Forelimb muscle (tissue), 1 donor: Measurements from ENCODE around the gene CCDC51. TPM values are rescaled to one million over a fixed set of nuclear protein-coding genes. Genes with fewer than 3 reads are reported as not detected.
"Not testable (repeated sequence)": the region's sequence is repeated elsewhere in the genome, so short reads cannot be mapped to it uniquely, and the experiment has no call there.

Experiments used
- DNase-seq: peaks from one replicate; pipeline ENCODE4 v3.0.0-alpha.2; 2013; ENCODE audit warnings: low read depth
- polyA plus RNA-seq: library from polyadenylated mRNA; unstranded; fragments of 120-200 nt; gene quantifications from one replicate; pipeline ENCODE4 v1.2.1, GENCODE V29; 2013; ENCODE audit not compliant: insufficient read length

The CCDC51 gene
- polyA plus RNA-seq, 1 donor: 11.0 TPM

DNA sequence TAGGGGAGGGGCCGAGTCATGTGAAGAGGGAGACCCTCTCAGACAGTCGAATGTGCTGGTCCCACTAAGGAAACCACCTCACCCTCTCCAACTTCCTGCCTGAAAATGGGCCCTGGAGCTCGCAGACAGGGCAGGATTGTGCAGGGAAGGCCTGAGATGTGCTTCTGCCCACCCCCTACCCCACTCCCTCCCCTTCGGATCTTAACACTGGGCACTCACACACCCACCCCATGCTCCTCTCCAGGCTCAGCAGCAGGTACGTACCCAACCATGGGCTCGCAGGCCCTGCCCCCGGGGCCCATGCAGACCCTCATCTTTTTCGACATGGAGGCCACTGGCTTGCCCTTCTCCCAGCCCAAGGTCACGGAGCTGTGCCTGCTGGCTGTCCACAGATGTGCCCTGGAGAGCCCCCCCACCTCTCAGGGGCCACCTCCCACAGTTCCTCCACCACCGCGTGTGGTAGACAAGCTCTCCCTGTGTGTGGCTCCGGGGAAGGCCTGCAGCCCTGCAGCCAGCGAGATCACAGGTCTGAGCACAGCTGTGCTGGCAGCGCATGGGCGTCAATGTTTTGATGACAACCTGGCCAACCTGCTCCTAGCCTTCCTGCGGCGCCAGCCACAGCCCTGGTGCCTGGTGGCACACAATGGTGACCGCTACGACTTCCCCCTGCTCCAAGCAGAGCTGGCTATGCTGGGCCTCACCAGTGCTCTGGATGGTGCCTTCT, 26.6 kb upstream of the CCDC51 start:
- DNase-seq: no peak

DNA sequence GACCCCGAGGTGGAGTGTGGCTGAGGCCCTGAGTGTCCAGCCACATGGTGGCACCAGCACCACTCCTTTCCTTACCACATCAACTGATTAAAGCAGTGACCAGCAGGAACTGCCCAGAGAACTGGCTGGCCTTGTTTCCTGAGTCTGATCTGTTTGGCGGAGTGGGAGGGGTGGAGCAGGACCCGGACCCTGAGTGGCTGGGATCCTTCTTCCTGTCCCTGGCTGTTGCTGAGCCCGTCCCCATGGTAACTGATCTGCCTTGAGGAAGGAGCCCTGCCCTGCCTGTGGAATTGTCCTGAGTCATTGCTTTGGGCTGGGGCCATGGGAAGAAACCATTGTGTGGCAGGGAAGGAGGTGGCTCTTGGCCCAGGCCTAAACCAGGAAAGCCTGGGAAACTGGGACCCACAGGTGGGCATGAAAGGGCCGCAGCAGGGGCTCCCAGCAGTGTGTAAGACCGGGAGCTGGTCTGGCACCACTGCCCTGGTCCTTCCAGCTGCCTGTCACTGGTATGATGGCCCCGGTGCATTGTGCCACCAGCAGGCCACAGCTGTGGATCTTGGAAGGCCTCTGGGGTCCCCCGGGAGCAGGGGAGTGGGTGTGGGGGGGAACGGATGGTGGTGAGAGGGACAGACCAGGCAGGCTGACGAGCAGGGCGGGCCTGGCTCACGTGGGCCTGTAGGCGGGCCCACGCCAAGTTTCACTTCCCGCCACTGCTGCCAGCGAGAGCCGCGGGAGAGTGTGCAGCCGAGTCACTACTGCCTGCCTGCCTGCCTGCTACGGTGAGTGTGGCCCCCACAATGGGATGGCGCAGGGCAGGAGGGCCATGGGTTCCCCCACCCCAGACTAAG, 25.8 kb upstream of the CCDC51 start:
- peak; percentile 99 for DNase-seq

DNA sequence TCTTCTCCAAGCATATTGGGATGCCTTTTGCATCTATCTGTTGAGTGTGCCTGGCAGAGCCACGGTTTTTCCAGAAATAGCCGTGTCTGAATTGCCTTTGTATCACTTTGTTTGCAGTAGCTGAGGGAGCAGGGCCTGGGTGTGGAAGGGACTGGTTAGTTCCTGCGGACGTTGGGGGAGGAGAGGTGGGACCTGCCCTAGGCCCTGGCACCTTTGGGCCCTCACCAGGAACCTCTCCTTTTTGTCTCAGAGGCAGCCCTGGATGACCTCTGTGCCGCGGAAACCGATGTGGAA, 25.3 kb upstream of the CCDC51 start:
- no peak for DNase-seq

GRCh38 chr3:48464713-48465221, 24.8 kb upstream of the CCDC51 start:
- DNase-seq: no peak

DNA sequence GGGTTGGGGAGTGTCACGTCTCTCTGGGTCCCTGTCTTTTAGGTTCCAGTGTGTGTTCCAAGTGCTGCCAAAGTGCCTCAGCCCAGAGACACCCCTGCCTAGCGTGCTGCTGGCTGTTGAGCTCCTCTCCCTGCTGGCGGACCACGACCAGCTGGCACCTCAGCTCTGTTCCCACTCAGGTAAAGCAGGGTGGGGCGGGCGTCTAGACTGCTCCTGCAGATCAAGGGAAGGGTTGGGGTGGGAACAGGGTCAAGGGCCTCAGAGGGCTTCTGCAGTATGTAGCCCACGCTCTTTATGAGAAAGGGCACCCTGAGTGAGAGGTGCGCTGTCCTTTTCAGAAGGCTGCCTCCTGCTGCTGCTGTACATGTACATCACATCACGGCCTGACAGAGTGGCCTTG, 23.8 kb upstream of the CCDC51 start:
- DNase-seq: no peak

DNA sequence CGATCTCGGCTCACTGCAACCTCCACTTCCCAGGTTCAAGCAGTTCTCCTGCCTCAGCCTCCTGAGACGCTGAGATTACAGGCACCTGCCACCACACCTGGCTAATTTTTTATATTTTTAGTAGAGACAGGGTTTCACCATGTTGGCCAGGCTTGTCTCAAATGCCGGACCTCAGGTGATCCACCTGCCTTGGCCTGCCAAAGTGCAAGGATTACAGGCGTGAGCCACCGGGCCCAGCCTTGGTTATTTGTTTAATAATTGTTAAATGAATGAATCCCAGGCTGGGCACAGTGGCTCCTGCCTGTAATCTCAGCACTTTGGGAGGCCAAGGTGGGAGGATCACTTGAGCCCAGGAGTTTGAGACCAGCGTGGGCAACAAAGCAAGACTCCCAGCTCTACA, 21.8 kb upstream of the CCDC51 start:
- DNase-seq: not testable (repeated sequence)

GRCh38 chr3:48460517-48460902, 20.6 kb upstream of the CCDC51 start:
- no peak for DNase-seq

DNA sequence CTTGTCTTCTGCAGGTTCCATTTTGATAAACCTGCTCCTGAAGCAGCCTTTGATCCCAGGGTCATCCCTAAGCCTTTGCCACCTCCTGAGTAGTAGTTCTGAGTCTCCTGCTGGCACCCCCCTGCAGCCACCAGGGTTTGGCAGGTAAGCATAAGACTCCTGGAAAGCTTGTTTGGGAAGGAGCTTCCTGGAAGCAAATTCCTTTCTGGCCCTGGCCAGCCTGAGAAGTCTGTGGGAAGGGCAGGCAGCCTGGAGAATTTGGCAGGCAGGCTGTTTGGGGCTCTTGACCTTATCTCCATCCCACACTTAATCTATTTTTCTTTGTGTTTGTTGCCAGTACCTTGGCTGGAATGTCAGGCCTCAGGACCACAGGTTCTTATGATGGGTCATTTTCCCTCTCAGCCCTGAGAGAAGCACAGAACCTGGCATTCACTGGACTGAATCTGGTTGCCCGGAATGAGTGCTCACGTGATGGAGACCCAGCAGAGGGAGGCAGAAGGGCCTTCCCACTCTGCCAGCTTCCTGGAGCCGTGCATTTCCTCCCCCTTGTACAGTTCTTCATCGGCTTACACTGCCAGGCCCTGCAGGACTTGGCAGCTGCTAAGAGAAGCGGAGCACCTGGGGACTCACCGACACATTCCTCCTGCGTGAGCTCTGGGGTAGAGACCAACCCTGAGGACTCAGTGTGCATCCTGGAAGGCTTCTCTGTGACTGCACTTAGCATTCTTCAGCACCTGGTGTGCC, 20.0 kb upstream of the CCDC51 start:
- no peak for DNase-seq

DNA sequence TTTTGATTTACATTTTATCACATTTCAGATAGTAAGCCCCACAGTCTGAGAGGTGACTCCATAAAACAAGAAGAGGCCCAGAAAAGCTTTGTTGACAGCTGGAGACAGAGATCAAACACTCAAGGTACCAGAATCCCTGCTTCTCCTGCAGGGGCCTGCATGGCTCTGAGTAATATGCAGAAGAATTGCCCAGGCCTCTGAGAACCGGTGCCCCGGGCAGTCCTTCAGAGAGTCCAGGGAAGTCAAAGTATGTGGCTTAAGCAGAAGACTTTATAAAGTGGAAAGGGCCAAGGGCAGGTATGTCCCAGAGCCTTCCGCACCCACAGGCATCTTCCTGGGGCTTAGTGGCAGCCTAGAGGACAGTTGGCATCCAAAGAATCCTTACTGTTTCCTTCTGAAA, 19.4 kb upstream of the CCDC51 start:
- no peak for DNase-seq

GRCh38 chr3:48456456-48456855, 16.5 kb upstream of the CCDC51 start:
- DNase-seq: no peak

GRCh38 chr3:48451270-48451669, 11.4 kb upstream of the CCDC51 start:
- DNase-seq: no peak

DNA sequence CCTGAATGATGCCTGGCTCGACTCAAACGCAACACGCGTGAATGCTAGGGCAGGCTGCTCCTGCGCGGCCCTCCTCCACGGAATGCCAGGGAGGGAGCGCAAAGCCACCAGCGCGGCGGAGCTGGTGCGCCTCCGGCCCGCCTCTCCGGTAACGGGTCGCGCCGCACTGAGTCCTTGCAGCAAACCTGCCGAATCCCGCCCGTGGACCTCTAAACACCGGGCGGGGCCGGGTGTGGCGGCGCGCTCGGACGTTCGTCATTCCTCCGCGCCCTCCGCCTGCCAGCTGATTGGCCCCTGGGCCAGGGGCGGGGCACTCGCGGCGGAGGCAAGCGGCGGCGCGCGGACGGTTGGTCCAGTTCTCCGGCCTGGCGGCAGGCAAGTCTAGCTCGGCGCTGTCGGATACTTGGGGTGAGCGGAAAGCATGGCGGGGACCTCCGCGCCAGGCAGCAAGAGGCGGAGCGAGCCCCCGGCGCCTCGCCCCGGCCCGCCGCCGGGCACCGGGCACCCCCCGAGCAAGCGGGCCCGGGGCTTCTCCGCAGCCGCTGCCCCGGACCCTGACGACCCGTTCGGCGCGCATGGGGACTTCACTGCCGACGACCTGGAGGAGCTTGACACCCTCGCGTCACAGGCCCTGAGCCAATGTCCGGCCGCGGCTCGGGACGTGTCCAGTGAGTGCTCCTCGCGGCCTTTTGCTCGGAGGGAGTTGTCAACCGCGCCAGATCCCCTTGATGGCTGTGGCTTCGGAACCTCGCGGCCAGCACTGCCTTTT, 6.7 kb upstream of the CCDC51 start, which contains the start of gene ATRIP:
TSS of gene ATRIP (plus strand) at position 313 of the 769 bp plus-strand sequence. CDS start at position 422, 109 bp downstream.
- DNase-seq: no peak

DNA sequence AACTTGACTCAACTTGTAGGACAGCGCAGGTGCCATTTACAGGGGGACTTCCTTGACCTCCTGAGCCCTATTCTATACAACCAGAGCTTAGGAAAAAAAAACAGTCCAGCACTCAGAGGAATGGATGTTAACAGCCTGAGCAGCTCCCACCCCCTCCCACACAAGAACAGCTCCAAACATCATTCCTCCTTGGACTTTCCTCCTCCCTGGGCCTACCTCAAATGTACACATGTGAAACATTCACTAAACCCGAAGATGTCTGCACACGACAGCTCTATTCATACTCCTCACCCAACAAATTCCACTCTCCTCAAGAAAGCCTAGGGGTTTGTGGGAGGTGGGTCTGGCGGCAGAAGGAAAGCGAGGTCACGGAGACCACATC, 6.1 kb upstream of the CCDC51 start:
- no peak for DNase-seq

DNA sequence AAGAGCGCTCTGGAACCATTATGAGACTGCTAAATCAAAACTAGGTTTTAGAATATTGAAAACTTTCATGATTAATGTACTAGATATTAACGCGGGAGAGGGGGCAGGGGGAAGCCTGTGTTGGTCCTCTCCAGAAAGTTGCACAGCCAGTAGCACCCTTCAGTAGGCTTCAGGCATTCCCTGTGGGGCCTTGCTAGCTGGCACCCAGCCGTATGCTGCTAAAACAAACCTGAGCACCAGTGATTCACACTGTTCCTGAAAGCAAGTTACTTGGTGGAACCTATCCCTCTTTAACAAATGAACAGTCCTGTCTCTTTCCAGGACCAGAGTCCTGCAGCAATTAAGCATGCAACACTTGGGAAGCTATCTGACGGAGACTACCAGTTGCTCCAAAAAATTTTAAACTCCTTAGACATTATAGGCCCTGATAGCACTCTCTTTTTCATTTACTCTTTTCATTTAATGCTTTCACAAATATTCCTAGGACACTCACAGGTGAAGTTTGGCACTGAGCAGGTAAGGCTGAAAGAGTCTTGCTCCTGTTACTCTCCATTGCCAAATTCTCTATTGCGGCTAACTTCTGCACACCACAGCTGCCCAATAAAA, 5.5 kb upstream of the CCDC51 start:
- no peak for DNase-seq

DNA sequence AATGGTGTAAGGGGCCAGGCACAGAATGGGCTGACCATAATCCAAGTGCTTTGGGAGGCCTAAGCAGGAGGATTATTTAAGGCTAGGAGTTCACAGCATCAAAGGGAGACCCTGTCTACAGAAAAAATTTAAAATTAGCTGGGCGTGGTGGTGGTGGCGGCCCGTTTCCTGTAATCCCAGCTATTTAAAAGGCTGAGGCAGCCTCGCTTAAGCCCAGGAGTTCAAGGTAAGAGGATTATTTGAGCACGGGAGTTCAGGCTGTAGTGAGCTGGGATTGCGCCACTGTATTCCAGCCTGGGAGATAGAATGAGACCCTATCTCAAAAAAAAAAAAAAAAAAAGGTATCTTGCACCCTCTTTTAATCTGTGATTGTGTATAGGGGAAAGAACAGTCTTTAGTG, 2.0 kb upstream of the CCDC51 start:
- DNase-seq: no peak

- DNase-seq: no peak
These were observed 655 bp upstream of the CCDC51 start for GRCh38 chr3:48440590-48440958.

DNA sequence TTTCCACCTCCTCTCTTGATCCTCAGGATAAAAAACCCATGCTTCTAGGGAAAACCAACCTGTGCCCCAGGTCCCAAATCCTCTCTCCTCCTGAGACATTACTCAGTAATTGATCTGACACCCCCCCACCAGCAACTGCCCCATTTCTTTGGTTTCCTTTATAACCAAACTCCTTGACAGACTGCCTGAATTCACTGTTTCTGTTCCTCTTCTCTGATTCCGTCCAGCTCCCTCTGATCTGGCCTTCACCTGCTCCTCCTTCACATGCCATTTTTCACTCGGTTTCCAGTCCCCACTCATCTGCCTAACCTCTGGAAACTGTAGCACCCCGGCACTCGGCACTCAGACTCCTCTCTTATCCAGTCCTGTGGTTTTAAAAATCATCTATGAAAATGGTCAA, 2.1 kb downstream of the CCDC51 start:
- DNase-seq: no peak

DNA sequence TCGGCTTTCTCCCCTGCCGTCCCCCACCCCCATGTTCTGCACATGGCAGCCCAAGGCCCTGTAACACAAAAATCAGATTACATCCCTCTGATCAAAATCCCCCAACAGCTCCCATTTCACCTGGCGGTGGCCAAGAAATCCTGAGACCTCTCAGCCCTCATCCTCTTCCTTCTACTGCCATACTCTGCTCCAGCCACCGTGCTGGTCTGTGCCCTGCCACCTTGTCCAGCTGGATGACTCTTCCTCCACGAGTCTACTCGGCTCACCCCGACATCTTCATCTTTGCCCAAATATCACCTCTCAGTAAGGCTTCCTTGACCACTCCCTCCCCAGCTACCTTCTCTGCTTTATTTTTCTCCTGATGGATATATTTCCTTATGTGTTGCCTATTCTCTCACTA, 3.1 kb downstream of the CCDC51 start:
- DNase-seq: no peak

- no peak for DNase-seq
These were observed 3.5 kb downstream of the CCDC51 start for GRCh38 chr3:48436477-48436787.

DNA sequence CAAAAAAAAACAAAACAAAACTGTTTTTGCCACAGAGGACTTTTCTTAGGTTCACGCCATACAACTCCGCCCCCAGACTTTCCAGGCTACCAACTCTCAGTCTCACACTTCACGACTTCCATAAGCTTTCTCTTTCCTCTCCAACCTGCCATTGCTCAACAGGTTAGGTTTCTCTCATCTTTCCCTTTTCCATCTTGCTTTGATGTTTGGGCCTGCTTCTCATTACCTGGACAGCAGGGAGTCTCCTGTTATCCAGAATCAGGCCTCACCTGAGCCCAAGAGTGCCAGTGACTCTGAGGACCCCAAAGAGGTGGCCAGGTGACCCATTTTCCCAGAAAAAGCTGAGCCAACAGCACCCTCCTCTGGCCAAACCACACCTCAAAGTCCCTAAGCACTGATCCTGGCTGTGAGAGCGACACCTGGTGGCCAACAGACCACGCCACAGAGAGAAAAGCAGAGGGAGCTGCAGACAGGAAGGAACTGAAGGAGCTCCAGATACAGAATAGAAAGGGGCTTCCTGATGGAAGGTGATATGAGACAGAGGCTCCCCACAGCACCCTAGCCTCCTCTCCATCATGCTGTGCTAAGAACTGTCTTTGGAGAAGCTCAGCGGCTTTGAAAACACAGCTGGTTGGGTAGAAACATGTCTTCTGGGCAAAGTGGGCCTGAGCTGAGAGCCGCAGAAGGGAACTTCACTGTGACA, 4.0 kb downstream of the CCDC51 start:
- peak; percentile 57 for DNase-seq

- no peak for DNase-seq
These were observed 4.7 kb downstream of the CCDC51 start for GRCh38 chr3:48435223-48435595.
